Lung (tissue), 12 donors: ENCODE measurements around the gene SNX10. TPM values are rescaled to one million over a fixed set of nuclear protein-coding genes. Genes with fewer than 3 reads are reported as not detected.

Experiments
- ATAC-seq: fragments of 200-7000 bp; cut with Tn5 transposase; one replicate; pipeline ENCODE4 v1.9.1; 2020; ENCODE audit warnings: moderate number of reproducible peaks; ENCODE audit not compliant: insufficient read depth, low FRiP score
- DNase-seq, 3 donors: peaks; one replicate each; pipeline ENCODE4 v3.0.0-alpha.2; 2013 to 2017
- H3K27ac ChIP-seq, 2 donors: one replicate each; pipeline ENCODE4 v1.5.1; 2013; ENCODE audit warnings: mild to moderate bottlenecking in 2 of 2, moderate library complexity in 2 of 2, control low read depth in 1 of 2, inconsistent platforms in 1 of 2, low read depth in 1 of 2, low read length in 1 of 2
- H3K27me3 ChIP-seq, 3 donors: one replicate each; pipeline ENCODE4 v1.5.1; 2013; ENCODE audit warnings: low read length in 2 of 3; ENCODE audit not compliant: control insufficient read depth in 3 of 3, insufficient read depth in 3 of 3
- H3K36me3 ChIP-seq, 4 donors: one replicate each; pipeline ENCODE4 v1.5.1; 2013; ENCODE audit warnings: low read length in 4 of 4, mild to moderate bottlenecking in 1 of 4, moderate library complexity in 1 of 4; ENCODE audit not compliant: control insufficient read depth in 4 of 4, insufficient read depth in 4 of 4
- H3K4me1 ChIP-seq, 5 donors: one replicate each; pipeline ENCODE4 v1.5.1; 2013; ENCODE audit warnings: low read length in 5 of 5, mild to moderate bottlenecking in 2 of 5, moderate library complexity in 1 of 5; ENCODE audit not compliant: control insufficient read depth in 5 of 5, insufficient read depth in 5 of 5
- H3K4me3 ChIP-seq: one replicate; pipeline ENCODE4 v1.5.1; 2013; ENCODE audit warnings: mild to moderate bottlenecking, control low read depth, moderate library complexity
- H3K9ac ChIP-seq, 2 donors: one replicate each; pipeline ENCODE4 v1.5.1; 2013; ENCODE audit warnings: low read length in 2 of 2, control low read depth in 1 of 2; ENCODE audit not compliant: insufficient read depth in 1 of 2
- H3K9me3 ChIP-seq, 4 donors: one replicate each; pipeline ENCODE4 v1.5.1; 2013; ENCODE audit warnings: low read length in 3 of 4, mild to moderate bottlenecking in 1 of 4, moderate library complexity in 1 of 4; ENCODE audit not compliant: control insufficient read depth in 4 of 4, insufficient read depth in 3 of 4
- CTCF ChIP-seq: IDR thresholded peaks from 2 replicates; pipeline ENCODE4 v1.5.1; 2012; ENCODE audit warnings: mild to moderate bottlenecking; ENCODE audit errors: control extremely low read depth, extremely low read depth
- WGBS, 2 donors: extraction: QIAGEN DNeasy Blood & Tissue Kit; methylation state at CpG; one replicate each; pipeline ENCODE4 v1.1.7; 2013; 5-methylcytosine and 5-hydroxymethylcytosine counted together
- polyA plus RNA-seq, 2 donors: library from polyadenylated mRNA; stranded (reverse); fragments of 200-250 nt; gene quantifications; one replicate each; pipeline ENCODE4 v1.2.1, GENCODE V29; 2013
- total RNA-seq, 2 donors: library from RNA; depleted of rRNA in 1 of 2; stranded (reverse); fragments of >200 nt in 1 of 2; gene quantifications; one replicate each; pipeline ENCODE4 v1.2.1, GENCODE V29; 2014 to 2021
- donor health status: control.
- donor health status: control.
- donor health status: Bipolar disorder and iron deficiency.
- donor health status: healthy.
- donor health status: DM: yes; HTN: yes; CAD: no.

The SNX10 gene
- total and polyA plus RNA-seq, 4 donors = 12.2 to 54.7 (median 36.7) TPM

- WGBS, 2 donors = 82 to 84% methylated on average over 6 of the region's 6 CpGs
- no peaks in the 10 kb centered on the region for H3K36me3 ChIP-seq
- H3K27me3 ChIP-seq = peaks cover 0 to 3% (median 0%) of the 10 kb centered on the region in 3 donors
- no peak overlapping the region for H3K4me3 ChIP-seq
- no peak for TF ChIP-seq CTCF
- DNase-seq (no peak), ATAC-seq (no peak)
- H3K9ac ChIP-seq = no peak overlapping the region
- peaks cover 0 to 4% (median 1%) of the 10 kb centered on the region in 4 donors for H3K9me3 ChIP-seq
- H3K4me1 ChIP-seq = no peaks in the 10 kb centered on the region
- H3K27ac ChIP-seq = no peak overlapping the region
Measured at GRCh38 chr7:26265065-26265464, 26.6 kb upstream of the SNX10 start.

- WGBS, 2 donors = 83 to 91% methylated on average over 5 of the region's 5 CpGs
- ATAC-seq = no peak
Measured at GRCh38 chr7:26265499-26266075, 26.1 kb upstream of the SNX10 start.

GRCh38 chr7:26267601-26268166 is 24.0 kb upstream of the SNX10 start:
- H3K9ac ChIP-seq = no peak overlapping the region
- H3K9me3 ChIP-seq = peaks cover 0 to 4% (median 1%) of the 10 kb centered on the region in 4 donors
- WGBS, 2 donors = 91 to 97% methylated on average over 9 of the region's 9 CpGs
- no peak overlapping the region for H3K27ac ChIP-seq
- H3K4me1 ChIP-seq = no peaks in the 10 kb centered on the region
- peaks cover 0 to 3% (median 0%) of the 10 kb centered on the region in 3 donors for H3K27me3 ChIP-seq
- no peak overlapping the region for H3K4me3 ChIP-seq
- no peaks in the 10 kb centered on the region for H3K36me3 ChIP-seq
- DNase-seq = no peak
- TF ChIP-seq CTCF = no peak
- no peak for ATAC-seq

More at GRCh38 chr7:26265499-26266075, 26.1 kb upstream of the SNX10 start:
- H3K27ac ChIP-seq = no peak overlapping the region
- peaks cover 0 to 4% (median 1%) of the 10 kb centered on the region in 4 donors for H3K9me3 ChIP-seq
- H3K36me3 ChIP-seq = no peaks in the 10 kb centered on the region
- H3K9ac ChIP-seq = no peak overlapping the region
- H3K27me3 ChIP-seq = peaks cover 0 to 3% (median 0%) of the 10 kb centered on the region in 3 donors
- DNase-seq = no peak
- H3K4me3 ChIP-seq = no peak overlapping the region
- no peaks in the 10 kb centered on the region for H3K4me1 ChIP-seq
- no peak for TF ChIP-seq CTCF
